PC-3 (cell line): ENCODE results near the gene PTGIS.

Experiments used
- EZH2phosphoT487 ChIP-seq: fragments of 300-600 bp; sonication (generic); IDR thresholded peaks from 2 replicates; pipeline ENCODE4 v1.6.1; 2018; ENCODE audit warnings: mild to moderate bottlenecking, antibody characterized with exemption, low read length, borderline replicate concordance
- TF ChIP-seq, protein P1 (sequence below): fragments of 300-600 bp; sonication (generic); conservative IDR thresholded peaks from 2 replicates; pipeline ENCODE4 v1.5.1; 2017; ENCODE audit warnings: antibody characterized with exemption, low read depth, mild to moderate bottlenecking, low read length

DNA sequence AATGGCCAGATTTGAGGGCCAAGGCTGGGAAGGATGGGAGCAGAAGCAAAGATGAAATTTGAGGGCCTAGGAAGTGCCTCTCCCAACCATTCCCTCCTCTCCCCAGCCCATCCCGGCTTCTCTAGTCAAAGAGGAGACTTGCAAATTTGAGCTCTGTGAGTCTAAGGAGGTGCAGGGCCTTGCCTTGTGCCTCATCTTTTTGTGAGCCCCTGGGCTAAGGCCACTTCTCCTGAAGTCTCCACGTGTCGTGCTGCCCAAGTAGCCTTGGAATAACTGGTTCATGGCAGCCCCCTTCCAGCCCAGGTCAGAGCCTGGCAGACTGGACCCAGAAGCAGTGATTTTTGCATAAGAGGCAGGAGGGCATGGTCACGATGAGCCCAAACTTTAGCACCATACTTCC lies 6.7 kb downstream of the PTGIS start:
- TF ChIP-seq, protein P1, sequence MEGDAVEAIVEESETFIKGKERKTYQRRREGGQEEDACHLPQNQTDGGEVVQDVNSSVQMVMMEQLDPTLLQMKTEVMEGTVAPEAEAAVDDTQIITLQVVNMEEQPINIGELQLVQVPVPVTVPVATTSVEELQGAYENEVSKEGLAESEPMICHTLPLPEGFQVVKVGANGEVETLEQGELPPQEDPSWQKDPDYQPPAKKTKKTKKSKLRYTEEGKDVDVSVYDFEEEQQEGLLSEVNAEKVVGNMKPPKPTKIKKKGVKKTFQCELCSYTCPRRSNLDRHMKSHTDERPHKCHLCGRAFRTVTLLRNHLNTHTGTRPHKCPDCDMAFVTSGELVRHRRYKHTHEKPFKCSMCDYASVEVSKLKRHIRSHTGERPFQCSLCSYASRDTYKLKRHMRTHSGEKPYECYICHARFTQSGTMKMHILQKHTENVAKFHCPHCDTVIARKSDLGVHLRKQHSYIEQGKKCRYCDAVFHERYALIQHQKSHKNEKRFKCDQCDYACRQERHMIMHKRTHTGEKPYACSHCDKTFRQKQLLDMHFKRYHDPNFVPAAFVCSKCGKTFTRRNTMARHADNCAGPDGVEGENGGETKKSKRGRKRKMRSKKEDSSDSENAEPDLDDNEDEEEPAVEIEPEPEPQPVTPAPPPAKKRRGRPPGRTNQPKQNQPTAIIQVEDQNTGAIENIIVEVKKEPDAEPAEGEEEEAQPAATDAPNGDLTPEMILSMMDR, result no peak
- TF ChIP-seq EZH2phosphoT487, result no peak
